Right lobe of liver (tissue), 4 donors: ENCODE measurements around the gene ARVCF.

Source experiments
- POLR2A ChIP-seq: fragments of 450-650 bp; IDR thresholded peaks from one replicate; pipeline ENCODE4 v1.6.1; 2017; ENCODE audit warnings: antibody characterized with exemption, mild to moderate bottlenecking
- TF ChIP-seq, protein P1 (sequence below), 4 donors: fragments of 200-600 bp in 3 of 4; fragments of 450-650 bp in 1 of 4; IDR thresholded peaks; one replicate each; pipeline versions ENCODE4 v1.5.1 to v1.8.0; 2016 to 2022; ENCODE audit warnings: antibody characterized with exemption in 4 of 4, mild to moderate bottlenecking in 2 of 4
- donor health status: DM: no; HTN: no; CAD: no.
- donor health status: DM: no; HTN: no; CAD: no.
- donor health status: DM: no; HTN: yes; CAD: no.

DNA sequence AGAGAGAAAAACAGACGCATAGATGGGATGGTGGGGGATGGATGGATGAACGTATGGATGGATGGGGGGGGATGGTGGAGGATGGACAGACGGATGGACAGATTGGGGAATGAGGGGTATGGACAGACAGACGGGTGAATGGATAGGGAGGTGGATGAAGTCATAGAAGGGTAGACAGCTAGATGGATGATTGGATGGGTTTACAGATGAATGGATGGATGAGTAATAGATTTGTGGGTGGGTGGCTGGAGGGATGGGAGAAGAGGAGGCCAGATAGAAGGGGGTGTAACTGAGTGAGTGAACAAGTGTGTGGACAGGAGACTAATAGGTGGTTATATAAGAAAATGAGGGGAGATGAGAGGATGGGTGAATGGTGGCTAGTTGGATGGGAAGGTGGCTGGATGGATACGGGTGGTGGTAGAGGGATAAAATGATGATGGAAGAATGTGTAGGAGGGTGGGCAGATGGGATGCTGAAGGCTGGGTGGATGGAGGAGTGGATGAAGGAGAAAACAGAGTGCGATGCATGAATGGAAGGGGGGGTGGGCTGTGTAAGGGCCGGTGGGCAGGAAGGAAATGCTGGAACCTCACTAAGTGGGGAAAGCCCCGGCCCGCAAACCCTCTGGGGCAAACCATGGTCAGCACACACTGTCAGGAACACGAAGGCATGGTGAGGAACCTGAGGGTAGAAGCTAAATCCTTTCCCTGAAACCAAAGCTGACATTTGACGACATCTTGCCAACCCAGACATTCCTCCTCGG is 21.6 kb downstream of the ARVCF start:
- TF ChIP-seq, protein P1, sequence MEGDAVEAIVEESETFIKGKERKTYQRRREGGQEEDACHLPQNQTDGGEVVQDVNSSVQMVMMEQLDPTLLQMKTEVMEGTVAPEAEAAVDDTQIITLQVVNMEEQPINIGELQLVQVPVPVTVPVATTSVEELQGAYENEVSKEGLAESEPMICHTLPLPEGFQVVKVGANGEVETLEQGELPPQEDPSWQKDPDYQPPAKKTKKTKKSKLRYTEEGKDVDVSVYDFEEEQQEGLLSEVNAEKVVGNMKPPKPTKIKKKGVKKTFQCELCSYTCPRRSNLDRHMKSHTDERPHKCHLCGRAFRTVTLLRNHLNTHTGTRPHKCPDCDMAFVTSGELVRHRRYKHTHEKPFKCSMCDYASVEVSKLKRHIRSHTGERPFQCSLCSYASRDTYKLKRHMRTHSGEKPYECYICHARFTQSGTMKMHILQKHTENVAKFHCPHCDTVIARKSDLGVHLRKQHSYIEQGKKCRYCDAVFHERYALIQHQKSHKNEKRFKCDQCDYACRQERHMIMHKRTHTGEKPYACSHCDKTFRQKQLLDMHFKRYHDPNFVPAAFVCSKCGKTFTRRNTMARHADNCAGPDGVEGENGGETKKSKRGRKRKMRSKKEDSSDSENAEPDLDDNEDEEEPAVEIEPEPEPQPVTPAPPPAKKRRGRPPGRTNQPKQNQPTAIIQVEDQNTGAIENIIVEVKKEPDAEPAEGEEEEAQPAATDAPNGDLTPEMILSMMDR (IDR thresholded peaks at IDR 0.05) = no peak
- TF ChIP-seq POLR2A = no peak
